Skin epidermis (tissue), 12 donors: ENCODE data around the gene YRDC.
A peak's percentile ranks its signal among the peaks of the same experiment; 100 is the strongest.
"Not testable (repeated sequence)": the region's sequence is repeated elsewhere in the genome, so short reads cannot be mapped to it uniquely, and the experiment has no call there.

ENCODE experiments used
- H3K27ac ChIP-seq, 21 experiments: fragments of 200-600 bp; sonication (generic) in 11 of 21; one replicate each; pipeline ENCODE4 v1.5.0; 2020; ENCODE audit warnings: mild to moderate bottlenecking in 3 of 21, inconsistent platforms in 2 of 21, moderate library complexity in 2 of 21
- H3K4me3 ChIP-seq, 7 experiments: fragments of 200-600 bp; sonication (generic) in 2 of 7; one replicate each; pipeline ENCODE4 v1.5.0; 2020; ENCODE audit warnings: inconsistent platforms in 2 of 7, mild to moderate bottlenecking in 2 of 7, moderate library complexity in 1 of 7

The YRDC gene

GRCh38 chr1:37782491-37782890 lies 25.5 kb downstream of the YRDC start:
- Histone ChIP-seq H3K4me3 (no peak overlapping the region), H3K27ac (no peak overlapping the region)

GRCh38 chr1:37778654-37779053 lies 29.4 kb downstream of the YRDC start:
- H3K27ac ChIP-seq = no peak overlapping the region
- H3K4me3 ChIP-seq = no peak overlapping the region

- H3K27ac ChIP-seq = no peak overlapping the region
- no peak overlapping the region for H3K4me3 ChIP-seq
These were observed 31.0 kb downstream of the YRDC start for GRCh38 chr1:37776946-37777516.

GRCh38 chr1:37771440-37771839 lies 36.6 kb downstream of the YRDC start:
- not testable (repeated sequence) for H3K27ac ChIP-seq, H3K4me3 ChIP-seq

GRCh38 chr1:37767488-37767887 lies 40.5 kb downstream of the YRDC start:
- Histone ChIP-seq H3K4me3 (no peak overlapping the region), H3K27ac (no peak overlapping the region)

- Histone ChIP-seq H3K27ac (no peak overlapping the region), H3K4me3 (no peak overlapping the region)
These were observed 41.9 kb downstream of the YRDC start for GRCh38 chr1:37765916-37766664.

GRCh38 chr1:37764888-37765441 lies 43.0 kb downstream of the YRDC start, which contains the start of gene EPHA10:
Gene EPHA10 (minus strand): TSS chr1:37765120. CDS start chr1:37765066, 54 bp downstream.
- no peak within 1 kb of the TSS for H3K4me3 ChIP-seq
- no peak within 1 kb of the TSS for H3K27ac ChIP-seq

- Histone ChIP-seq H3K4me3 (no peak overlapping the region), H3K27ac (no peak overlapping the region)
These were observed 43.6 kb downstream of the YRDC start for GRCh38 chr1:37764414-37764825.

- no peak overlapping the region for H3K27ac ChIP-seq
- H3K4me3 ChIP-seq = no peak overlapping the region
These were observed 44.1 kb downstream of the YRDC start for GRCh38 chr1:37763791-37764413.

GRCh38 chr1:37762516-37762915 lies 45.5 kb downstream of the YRDC start:
- H3K27ac ChIP-seq = no peak overlapping the region
- no peak overlapping the region for H3K4me3 ChIP-seq

GRCh38 chr1:37761416-37762095 lies 46.5 kb downstream of the YRDC start:
- Histone ChIP-seq H3K4me3 (no peak overlapping the region), H3K27ac (no peak overlapping the region)

GRCh38 chr1:37759451-37759850 lies 48.6 kb downstream of the YRDC start:
- H3K4me3 ChIP-seq = no peak overlapping the region

GRCh38 chr1:37755951-37756560 lies 52.0 kb downstream of the YRDC start:
- H3K4me3 ChIP-seq = no peak overlapping the region
- no peak overlapping the region for H3K27ac ChIP-seq

More at GRCh38 chr1:37759451-37759850, 48.6 kb downstream of the YRDC start:
- no peak overlapping the region for H3K27ac ChIP-seq

GRCh38 chr1:37755290-37755689 lies 52.7 kb downstream of the YRDC start:
- Histone ChIP-seq H3K27ac (no peak overlapping the region), H3K4me3 (no peak overlapping the region)

- no peak overlapping the region for H3K27ac ChIP-seq
- H3K4me3 ChIP-seq = peak overlapping the region in 2 of 7 experiments; percentile 29 to 40
These were observed 54.3 kb downstream of the YRDC start for GRCh38 chr1:37753473-37754321.
